Kidney (tissue), 14 donors: ENCODE data around the gene FASN. TPM values are rescaled to one million over a fixed set of nuclear protein-coding genes. Genes with fewer than 3 reads are reported as not detected.
"Not testable (repeated sequence)": the region's sequence is repeated elsewhere in the genome, so short reads cannot be mapped to it uniquely, and the experiment has no call there.

Experiments
- DNase-seq, 5 donors: peaks; one replicate each; pipeline ENCODE4 v3.0.0-alpha.2; 2013 to 2020
- FAIRE-seq: peaks from 2 replicates; lab custom pipeline; 2012; peaks lifted over from hg19 to GRCh38; lab: Jason Lieb, UNC
- H3K27ac ChIP-seq, 2 donors: one replicate each; pipeline ENCODE4 v1.7.0; 2013; ENCODE audit warnings: low read depth in 2 of 2, low read length in 2 of 2, inconsistent platforms in 1 of 2
- H3K27me3 ChIP-seq: one replicate; pipeline ENCODE4 v1.7.1; 2013; ENCODE audit warnings: low read length, inconsistent platforms; ENCODE audit not compliant: control insufficient read depth, insufficient read depth
- H3K36me3 ChIP-seq, 3 donors: one replicate each; pipeline versions ENCODE4 v1.7.0 to v1.7.1; 2013; ENCODE audit warnings: low read length in 3 of 3, control low read depth in 1 of 3, inconsistent platforms in 1 of 3; ENCODE audit not compliant: insufficient read depth in 3 of 3, control insufficient read depth in 2 of 3
- H3K4me1 ChIP-seq, 3 donors: one replicate each; pipeline versions ENCODE4 v1.7.0 to v1.7.1; 2013; ENCODE audit warnings: low read length in 3 of 3, inconsistent platforms in 1 of 3, low read depth in 1 of 3; ENCODE audit not compliant: control insufficient read depth in 2 of 3, insufficient read depth in 2 of 3
- H3K4me3 ChIP-seq, 3 donors: one replicate each; pipeline versions ENCODE4 v1.7.0 to v1.8.1; 2013; ENCODE audit warnings: low read length in 3 of 3, control low read depth in 1 of 3, inconsistent platforms in 1 of 3
- H3K9ac ChIP-seq, 3 donors: one replicate each; pipeline versions ENCODE4 v1.7.0 to v1.7.1; 2013; ENCODE audit warnings: low read length in 3 of 3, control low read depth in 1 of 3, inconsistent platforms in 1 of 3
- H3K9me3 ChIP-seq, 3 donors: one replicate each; pipeline versions ENCODE4 v1.7.0 to v1.7.1; 2013; ENCODE audit warnings: low read length in 3 of 3, control low read depth in 1 of 3, inconsistent platforms in 1 of 3; ENCODE audit not compliant: control insufficient read depth in 2 of 3, insufficient read depth in 1 of 3
- intact Hi-C: fragments of 100-400 bp; cut with DNase I; formaldehyde crosslinking; loops from one replicate; pipeline ENCODE4 v1.11.1; 2022
- polyA plus RNA-seq: library from polyadenylated mRNA; stranded (reverse); fragments of 350-450 nt; fragmentation: Illumina TruSeq; extraction: RNeasy Lipid Tissue Mini Kit (QIAGEN cat#74804); gene quantifications from one replicate; pipeline ENCODE4 v1.2.3, GENCODE V29; 2014; ENCODE audit warnings: low read depth, low replicate concordance; ENCODE audit not compliant: insufficient read depth
- total RNA-seq: library from RNA; stranded (reverse); fragmentation: NEBNext Ultra II Directional; extraction: Animal tissue kit (Norgen Biotek cat#: 25700); gene quantifications from one replicate; pipeline ENCODE4 v1.2.1, GENCODE V29; 2021
- TF ChIP-seq, protein P1 (sequence below): IDR thresholded peaks from 3 replicates; pipeline ENCODE4 v1.5.1; 2012; ENCODE audit warnings: mild to moderate bottlenecking, moderate library complexity, borderline replicate concordance; ENCODE audit not compliant: insufficient read depth; ENCODE audit errors: extremely low read depth
- donor health status: control.
- donor health status: control.
- donor health status: control.
- donor health status: control.
- donor health status: control.
- donor health status: DM: yes; HTN: yes; CAD: no.
- donor health status: Normal renal cell carcinoma (clear cell type).

The FASN gene
- total and polyA plus RNA-seq, 2 donors from 2014 or later = 13.6 to 43.3 TPM

DNA sequence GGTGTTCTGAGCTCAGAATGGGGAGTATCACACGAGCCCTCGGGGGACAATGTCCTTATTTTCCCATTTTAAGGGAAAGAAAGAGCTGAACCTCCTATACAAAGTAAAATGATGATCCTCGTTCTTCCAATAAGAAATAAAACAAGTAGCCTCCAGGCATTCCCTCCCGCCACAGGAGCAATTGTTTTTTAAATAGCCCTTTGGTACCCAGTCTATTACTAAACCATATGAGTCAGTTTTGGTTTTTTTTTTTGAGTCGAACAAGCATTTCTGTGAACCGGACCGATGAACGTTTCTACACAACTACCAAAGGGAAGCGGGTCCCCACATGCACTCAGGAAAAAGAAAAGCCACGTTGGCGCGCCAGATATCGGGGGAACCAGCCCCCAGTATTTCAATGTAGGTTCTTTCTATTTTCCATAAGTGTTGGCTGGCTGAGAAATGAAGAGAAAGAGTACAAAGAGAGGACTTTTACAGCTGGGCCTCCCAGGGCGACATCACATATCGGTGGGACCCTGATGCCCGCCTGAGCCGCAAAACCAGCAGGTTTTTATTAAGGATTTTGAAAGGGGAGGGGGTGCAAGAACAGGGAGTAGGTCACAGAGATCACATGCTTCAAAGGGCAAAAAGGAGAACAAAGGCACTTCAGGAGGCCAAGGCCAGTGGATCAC lies 56.8 kb downstream of the FASN start:
- FAIRE-seq (no peak), DNase-seq (no peak)
- TF ChIP-seq, protein P1, sequence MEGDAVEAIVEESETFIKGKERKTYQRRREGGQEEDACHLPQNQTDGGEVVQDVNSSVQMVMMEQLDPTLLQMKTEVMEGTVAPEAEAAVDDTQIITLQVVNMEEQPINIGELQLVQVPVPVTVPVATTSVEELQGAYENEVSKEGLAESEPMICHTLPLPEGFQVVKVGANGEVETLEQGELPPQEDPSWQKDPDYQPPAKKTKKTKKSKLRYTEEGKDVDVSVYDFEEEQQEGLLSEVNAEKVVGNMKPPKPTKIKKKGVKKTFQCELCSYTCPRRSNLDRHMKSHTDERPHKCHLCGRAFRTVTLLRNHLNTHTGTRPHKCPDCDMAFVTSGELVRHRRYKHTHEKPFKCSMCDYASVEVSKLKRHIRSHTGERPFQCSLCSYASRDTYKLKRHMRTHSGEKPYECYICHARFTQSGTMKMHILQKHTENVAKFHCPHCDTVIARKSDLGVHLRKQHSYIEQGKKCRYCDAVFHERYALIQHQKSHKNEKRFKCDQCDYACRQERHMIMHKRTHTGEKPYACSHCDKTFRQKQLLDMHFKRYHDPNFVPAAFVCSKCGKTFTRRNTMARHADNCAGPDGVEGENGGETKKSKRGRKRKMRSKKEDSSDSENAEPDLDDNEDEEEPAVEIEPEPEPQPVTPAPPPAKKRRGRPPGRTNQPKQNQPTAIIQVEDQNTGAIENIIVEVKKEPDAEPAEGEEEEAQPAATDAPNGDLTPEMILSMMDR = no peak
- Histone ChIP-seq H3K36me3 (no peaks in the 10 kb centered on the region), H3K9ac (no peak overlapping the region), H3K4me1 (peaks cover 3 to 7% (median 5%) of the 10 kb centered on the region in 3 donors), H3K9me3 (no peaks in the 10 kb centered on the region), H3K4me3 (no peak overlapping the region), H3K27me3 (no peaks in the 10 kb centered on the region), H3K27ac (no peak overlapping the region)
- intact Hi-C loops = no loop called here

- H3K27me3 ChIP-seq = no peaks in the 10 kb centered on the region
- no peak for DNase-seq
- TF ChIP-seq, protein P1 = no peak
- intact Hi-C loops = loop anchor here (10.0 kb wide), 1 partner anchor 115 kb away; no protein-coding TSS in a partner anchor
- H3K36me3 ChIP-seq = peaks cover 0 to 7% (median 0%) of the 10 kb centered on the region in 3 donors
- H3K27ac ChIP-seq = peak overlapping the region in 1 of 2 donors; percentile 63
- no peaks in the 10 kb centered on the region for H3K9me3 ChIP-seq
- H3K4me3 ChIP-seq = no peak overlapping the region
- no peak for FAIRE-seq
- H3K4me1 ChIP-seq = peaks cover 3 to 16% (median 5%) of the 10 kb centered on the region in 3 donors
- H3K9ac ChIP-seq = no peak overlapping the region
Observed at GRCh38 chr17:82039695-82040299, 58.2 kb downstream of the FASN start.

- peaks cover 3 to 16% (median 5%) of the 10 kb centered on the region in 3 donors for H3K4me1 ChIP-seq
- H3K9ac ChIP-seq, H3K27ac ChIP-seq, FAIRE-seq, H3K9me3 ChIP-seq, DNase-seq, H3K27me3 ChIP-seq, H3K36me3 ChIP-seq, H3K4me3 ChIP-seq: not testable (repeated sequence)
- intact Hi-C loops = loop anchor here (10.0 kb wide), 1 partner anchor 116 kb away; no protein-coding TSS in a partner anchor
Observed at GRCh38 chr17:82038796-82039409, 59.1 kb downstream of the FASN start.

DNA sequence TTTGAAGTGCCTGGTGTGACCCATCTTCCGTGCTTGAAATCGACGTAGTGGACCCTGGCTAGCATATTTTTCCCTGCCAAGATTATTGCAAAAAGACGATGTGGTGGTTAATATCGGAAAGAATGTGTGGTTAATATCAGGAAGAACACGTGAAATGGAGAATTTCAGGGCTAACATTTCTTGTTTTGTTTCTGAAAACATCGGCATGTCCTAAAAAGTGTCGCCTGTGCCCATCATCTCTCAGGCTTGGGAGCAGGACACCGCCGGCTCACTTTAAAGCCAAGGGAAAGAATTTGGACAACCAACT lies 60.2 kb downstream of the FASN start:
- Histone ChIP-seq H3K9me3 (no peaks in the 10 kb centered on the region), H3K27me3 (no peaks in the 10 kb centered on the region), H3K4me3 (peak overlapping the region; percentile 21 to 84 (median 69)), H3K36me3 (peaks cover 0 to 7% (median 0%) of the 10 kb centered on the region in 3 donors), H3K4me1 (peaks cover 3 to 16% (median 5%) of the 10 kb centered on the region in 3 donors), H3K9ac (peak overlapping the region in 1 of 3 donors; percentile 61), H3K27ac (peak overlapping the region; percentile 78 to 99)
- DNase-seq (no peak), FAIRE-seq (no peak)
- intact Hi-C loops = loop anchor here (10.0 kb wide), 1 partner anchor 117 kb away; no protein-coding TSS in a partner anchor
- TF ChIP-seq, protein P1 = no peak
